SK-N-SH (cell line): Measurements from ENCODE around the gene ATP2B2. TPM values are rescaled to one million over a fixed set of nuclear protein-coding genes. Genes with fewer than 3 reads are reported as not detected.

Experiments used
- CTCF ChIA-PET: fragments of 300-600, 350-600 bp; formaldehyde crosslinking; extraction: SDS; loops from one replicate; lab custom pipeline; 2021; lab: Yijun Ruan, JAX
- POLR2A ChIA-PET: fragments of 350-600 bp; sonication (Branson Sonifier 250); formaldehyde crosslinking; extraction: SDS; loops from one replicate; lab custom pipeline; 2020; ENCODE audit warnings: antibody characterized with exemption, inconsistent platforms; lab: Yijun Ruan, JAX
- DNase-seq: peaks from one replicate; pipeline ENCODE4 v3.0.0; 2012
- H2AFZ ChIP-seq: fragments of 200-600 bp; sonication (generic); 2 replicates; pipeline ENCODE4 v1.8.1; 2016; ENCODE audit warnings: antibody characterized with exemption, mild to moderate bottlenecking, low read depth
- H3F3A ChIP-seq: fragments of 200-600 bp; sonication (generic); replicated peaks from 2 replicates; pipeline ENCODE3; 2016; ENCODE audit warnings: antibody characterized with exemption, mild to moderate bottlenecking; ENCODE audit not compliant: insufficient read depth
- H3K27ac ChIP-seq, 2 experiments: fragments of 200-500 bp in 1 of 2; fragments of 200-600 bp in 1 of 2; sonication (Bioruptor generic) in 1 of 2; sonication (generic), shearing (Covaris generic) in 1 of 2; 2 replicates each; pipeline versions ENCODE4 v1.5.1 to v1.6.1; 2014 to 2016; ENCODE audit warnings: low read depth in 2 of 2, inconsistent platforms in 1 of 2, low read length in 1 of 2, mild to moderate bottlenecking in 1 of 2, mixed read lengths in 1 of 2
- H3K27me3 ChIP-seq: fragments of 200-600 bp; sonication (generic), shearing (Covaris generic); 2 replicates; pipeline ENCODE4 v1.6.1; 2016; ENCODE audit warnings: mixed run types; ENCODE audit not compliant: insufficient read depth
- H3K36me3 ChIP-seq, 2 experiments: fragments of 200-500 bp in 1 of 2; fragments of 200-600 bp in 1 of 2; sonication (Bioruptor generic) in 1 of 2; sonication (generic) in 1 of 2; replicated peaks in 1 of 2; 2 replicates each; pipeline versions ENCODE3 to v1.5.1; 2014 to 2016; ENCODE audit warnings: low read length in 1 of 2, mild to moderate bottlenecking in 1 of 2; ENCODE audit not compliant: insufficient read depth in 2 of 2, control insufficient read depth in 1 of 2
- H3K4me1 ChIP-seq, 2 experiments: fragments of 200-500 bp in 1 of 2; fragments of 200-600 bp in 1 of 2; sonication (Bioruptor generic) in 1 of 2; sonication (generic), shearing (Covaris generic) in 1 of 2; 2 replicates each; pipeline versions ENCODE4 v1.5.1 to v1.6.1; 2014 to 2016; ENCODE audit warnings: low read depth in 1 of 2, low read length in 1 of 2, mixed run types in 1 of 2; ENCODE audit not compliant: insufficient read depth in 2 of 2, control insufficient read depth in 1 of 2
- H3K4me2 ChIP-seq: fragments of 200-600 bp; sonication (generic), shearing (Covaris generic); 2 replicates; pipeline ENCODE4 v1.6.1; 2017; ENCODE audit warnings: mixed run types
- H3K4me3 ChIP-seq, 2 experiments: fragments of 200-500 bp in 1 of 2; fragments of 200-600 bp in 1 of 2; sonication (Bioruptor generic) in 1 of 2; sonication (generic), shearing (Covaris generic) in 1 of 2; 2 replicates each; pipeline versions ENCODE4 v1.5.1 to v1.8.1; 2014 to 2016; ENCODE audit warnings: low read depth in 2 of 2, inconsistent platforms in 1 of 2, low read length in 1 of 2, mild to moderate bottlenecking in 1 of 2, mixed read lengths in 1 of 2, moderate library complexity in 1 of 2
- H3K79me2 ChIP-seq: fragments of 200-600 bp; sonication (generic); 2 replicates; pipeline ENCODE4 v1.8.1; 2017; ENCODE audit warnings: mild to moderate bottlenecking; ENCODE audit not compliant: insufficient read depth
- H3K9ac ChIP-seq: fragments of 200-600 bp; sonication (generic); 2 replicates; pipeline ENCODE4 v1.6.1; 2017; ENCODE audit warnings: mixed run types
- H3K9me2 ChIP-seq: fragments of 200-600 bp; sonication (generic); 2 replicates; pipeline ENCODE4 v1.6.1; 2017; ENCODE audit warnings: mixed run types
- H3K9me3 ChIP-seq: fragments of 200-600 bp; sonication (generic); 2 replicates; pipeline ENCODE4 v1.6.1; 2017; ENCODE audit warnings: mixed run types, mild to moderate bottlenecking, moderate library complexity
- H4K20me1 ChIP-seq: fragments of 200-600 bp; sonication (generic); 2 replicates; pipeline ENCODE4 v1.6.1; 2017; ENCODE audit warnings: mild to moderate bottlenecking, mixed run types; ENCODE audit not compliant: insufficient read depth
- EP300 ChIP-seq, 2 experiments: IDR thresholded peaks; 2 replicates each; pipeline versions ENCODE4 v1.4.0 to v1.6.1; 2012; ENCODE audit warnings: borderline replicate concordance in 1 of 2, low read depth in 1 of 2, low read length in 1 of 2
- EZH2phosphoT487 ChIP-seq: fragments of 200-600 bp; sonication (generic); IDR thresholded peaks from 2 replicates; pipeline ENCODE4 v1.6.1; 2017; ENCODE audit warnings: low read depth, mixed run types, mild to moderate bottlenecking, antibody characterized with exemption, moderate library complexity, borderline replicate concordance
- FOXJ3 ChIP-seq: sonication (generic); formaldehyde crosslinking; IDR thresholded peaks from 2 replicates; pipeline ENCODE4 v1.5.1; 2020; ENCODE audit warnings: mild to moderate bottlenecking, missing genetic modification reagents
- JUND ChIP-seq: IDR thresholded peaks from 2 replicates; pipeline ENCODE4 v1.4.0; 2012
- MEF2A ChIP-seq: IDR thresholded peaks from 2 replicates; pipeline ENCODE4 v1.4.0; 2012; ENCODE audit warnings: low read depth, borderline replicate concordance
- PBX3 ChIP-seq: IDR thresholded peaks from 2 replicates; pipeline ENCODE4; 2012
- POLR2AphosphoS5 ChIP-seq: IDR thresholded peaks from 2 replicates; pipeline ENCODE4 v1.6.1; 2012; ENCODE audit warnings: low read depth, low read length
- RFX5 ChIP-seq: IDR thresholded peaks from 2 replicates; pipeline ENCODE4 v1.6.1; 2012; ENCODE audit warnings: mild to moderate bottlenecking, improper control_type of control experiment, low read length
- SMC3 ChIP-seq: IDR thresholded peaks from 2 replicates; pipeline ENCODE4 v1.6.1; 2012; ENCODE audit warnings: low read depth, low read length, improper control_type of control experiment
- YY1 ChIP-seq: IDR thresholded peaks from 2 replicates; pipeline ENCODE4 v1.4.0; 2012; ENCODE audit warnings: low read depth, mild to moderate bottlenecking
- ZBTB33 ChIP-seq: IDR thresholded peaks from 2 replicates; pipeline ENCODE4 v1.4.0; 2012; ENCODE audit warnings: low read depth, borderline replicate concordance
- WGBS: methylation state at CpG from one replicate; pipeline ENCODE4 v1.1.6; 2017; ENCODE audit warnings: low lambda C conversion rate; 5-methylcytosine and 5-hydroxymethylcytosine counted together
- polyA plus RNA-seq, 3 experiments: library from polyadenylated mRNA; depleted of rRNA; stranded (reverse); fragments of >200 nt; gene quantifications; 2 replicates each; pipeline ENCODE4 v1.2.3, GENCODE V29; 2012
- TF ChIP-seq, protein P1 (sequence below): IDR thresholded peaks from 2 replicates; pipeline ENCODE4 v1.6.1; 2012; ENCODE audit warnings: mild to moderate bottlenecking, low read depth, low read length, moderate library complexity
- TF ChIP-seq, protein P2 (sequence below): fragments of 150-350 bp; IDR thresholded peaks from 2 replicates; pipeline ENCODE4 v1.6.1; 2016; ENCODE audit warnings: mild to moderate bottlenecking, low read depth, low read length

ATP2B2 gene
- polyA plus RNA-seq, 1 of the 3 experiments (the other 2 are of a cell fraction) = 0.15 TPM

DNA sequence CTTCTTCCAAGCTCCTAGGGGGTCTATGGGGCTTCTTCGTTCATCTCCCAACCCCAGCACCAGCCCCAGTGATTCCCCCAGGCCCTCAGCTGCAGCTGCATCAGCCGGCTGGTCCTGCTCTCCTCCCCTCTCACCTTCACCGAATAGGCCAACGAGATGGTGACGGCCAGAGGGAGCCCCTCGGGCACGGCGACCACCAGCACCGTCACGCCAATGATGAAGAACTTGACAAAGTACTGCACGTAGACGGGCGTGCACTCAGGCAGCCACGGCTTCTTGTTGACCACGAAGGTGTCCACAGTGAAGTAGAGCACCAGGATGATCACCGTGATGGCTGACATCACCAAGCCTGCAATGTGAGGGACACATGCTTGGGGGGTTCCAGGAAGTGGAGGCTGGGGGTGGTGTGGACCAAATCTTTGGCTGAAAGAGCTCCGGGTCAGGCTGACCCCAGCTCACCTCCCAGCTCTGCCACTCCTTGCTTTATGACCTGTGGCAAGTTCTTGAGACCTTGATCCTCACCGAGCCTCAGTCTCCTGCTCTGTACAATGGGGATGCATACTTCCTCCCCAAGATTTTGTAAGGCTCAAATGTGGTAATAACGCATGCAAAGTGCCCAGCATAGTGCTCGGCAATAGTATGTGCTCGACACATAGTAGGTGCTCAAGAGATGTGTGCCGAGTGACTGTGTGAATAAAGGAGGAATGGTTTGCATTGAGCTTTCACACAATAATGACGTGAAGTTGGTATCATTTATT lies 129.9 kb downstream of the ATP2B2 start (continued):
- no peak for TF ChIP-seq FOXJ3 (CRISPR knock-in tag)
- TF ChIP-seq PBX3 = no peak
- TF ChIP-seq, all 33 proteins: peak for 0

- TF ChIP-seq JUND (no peak), FOXJ3 (CRISPR knock-in tag) (no peak), EP300 (IDR thresholded peaks at IDR 0.05; ENCODE audit: borderline replicate concordance in 1 of 2, low read depth in 1 of 2, low read length in 1 of 2) (no peak), POLR2AphosphoS5 (no peak), YY1 (no peak), EZH2phosphoT487 (no peak), RFX5 (no peak), ZBTB33 (no peak), MEF2A (no peak), SMC3 (no peak), PBX3 (no peak)
- TF ChIP-seq, protein P1, sequence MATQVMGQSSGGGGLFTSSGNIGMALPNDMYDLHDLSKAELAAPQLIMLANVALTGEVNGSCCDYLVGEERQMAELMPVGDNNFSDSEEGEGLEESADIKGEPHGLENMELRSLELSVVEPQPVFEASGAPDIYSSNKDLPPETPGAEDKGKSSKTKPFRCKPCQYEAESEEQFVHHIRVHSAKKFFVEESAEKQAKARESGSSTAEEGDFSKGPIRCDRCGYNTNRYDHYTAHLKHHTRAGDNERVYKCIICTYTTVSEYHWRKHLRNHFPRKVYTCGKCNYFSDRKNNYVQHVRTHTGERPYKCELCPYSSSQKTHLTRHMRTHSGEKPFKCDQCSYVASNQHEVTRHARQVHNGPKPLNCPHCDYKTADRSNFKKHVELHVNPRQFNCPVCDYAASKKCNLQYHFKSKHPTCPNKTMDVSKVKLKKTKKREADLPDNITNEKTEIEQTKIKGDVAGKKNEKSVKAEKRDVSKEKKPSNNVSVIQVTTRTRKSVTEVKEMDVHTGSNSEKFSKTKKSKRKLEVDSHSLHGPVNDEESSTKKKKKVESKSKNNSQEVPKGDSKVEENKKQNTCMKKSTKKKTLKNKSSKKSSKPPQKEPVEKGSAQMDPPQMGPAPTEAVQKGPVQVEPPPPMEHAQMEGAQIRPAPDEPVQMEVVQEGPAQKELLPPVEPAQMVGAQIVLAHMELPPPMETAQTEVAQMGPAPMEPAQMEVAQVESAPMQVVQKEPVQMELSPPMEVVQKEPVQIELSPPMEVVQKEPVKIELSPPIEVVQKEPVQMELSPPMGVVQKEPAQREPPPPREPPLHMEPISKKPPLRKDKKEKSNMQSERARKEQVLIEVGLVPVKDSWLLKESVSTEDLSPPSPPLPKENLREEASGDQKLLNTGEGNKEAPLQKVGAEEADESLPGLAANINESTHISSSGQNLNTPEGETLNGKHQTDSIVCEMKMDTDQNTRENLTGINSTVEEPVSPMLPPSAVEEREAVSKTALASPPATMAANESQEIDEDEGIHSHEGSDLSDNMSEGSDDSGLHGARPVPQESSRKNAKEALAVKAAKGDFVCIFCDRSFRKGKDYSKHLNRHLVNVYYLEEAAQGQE = no peak
- TF ChIP-seq, protein P2, sequence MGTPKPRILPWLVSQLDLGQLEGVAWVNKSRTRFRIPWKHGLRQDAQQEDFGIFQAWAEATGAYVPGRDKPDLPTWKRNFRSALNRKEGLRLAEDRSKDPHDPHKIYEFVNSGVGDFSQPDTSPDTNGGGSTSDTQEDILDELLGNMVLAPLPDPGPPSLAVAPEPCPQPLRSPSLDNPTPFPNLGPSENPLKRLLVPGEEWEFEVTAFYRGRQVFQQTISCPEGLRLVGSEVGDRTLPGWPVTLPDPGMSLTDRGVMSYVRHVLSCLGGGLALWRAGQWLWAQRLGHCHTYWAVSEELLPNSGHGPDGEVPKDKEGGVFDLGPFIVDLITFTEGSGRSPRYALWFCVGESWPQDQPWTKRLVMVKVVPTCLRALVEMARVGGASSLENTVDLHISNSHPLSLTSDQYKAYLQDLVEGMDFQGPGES = no peak
- ChIA-PET POLR2A (no interaction called here), CTCF (interaction anchor here (0.6 to 2.0 kb wide), 3 partner anchors 12 to 29 kb away, joined by 3 to 4 read pairs (median 4); no protein-coding TSS in a partner anchor)
- H3K27ac ChIP-seq = no peak overlapping the region
- DNase-seq = no peak
- no peaks in the 10 kb centered on the region for H3K9me2 ChIP-seq
- H3F3A ChIP-seq = no peaks in the 10 kb centered on the region
- H3K9ac ChIP-seq = no peak overlapping the region
- H3K4me1 ChIP-seq = peaks cover 0 to 11% of the 10 kb centered on the region in 2 experiments; a peak in 1 of 4 replicates
- no peak overlapping the region for H3K4me2 ChIP-seq
- no peaks in the 10 kb centered on the region for H3K9me3 ChIP-seq
- 70% methylated on average over 11 of the region's 11 CpGs for WGBS
- no peaks in the 10 kb centered on the region for H4K20me1 ChIP-seq
- no peaks in the 10 kb centered on the region for H3K79me2 ChIP-seq
- no peak overlapping the region for H3K4me3 ChIP-seq
- H2AFZ ChIP-seq = no peak overlapping the region
- no peaks in the 10 kb centered on the region for H3K36me3 ChIP-seq
- no peaks in the 10 kb centered on the region; the same call in 1 of the 2 replicates for H3K27me3 ChIP-seq
Measured at GRCh38 chr3:10374311-10374710, 131.1 kb downstream of the ATP2B2 start.
